GM21529 (cell line): ENCODE results near the gene NAA35.
"Not testable (repeated sequence)": the region's sequence is repeated elsewhere in the genome, so short reads cannot be mapped to it uniquely, and the experiment has no call there.

Experiments
- ATAC-seq: cut with Tn5 transposase; IDR thresholded peaks from one replicate; pipeline ENCODE4 v1.9.1; 2021; ENCODE audit not compliant: unreplicated experiment

Gene NAA35

DNA sequence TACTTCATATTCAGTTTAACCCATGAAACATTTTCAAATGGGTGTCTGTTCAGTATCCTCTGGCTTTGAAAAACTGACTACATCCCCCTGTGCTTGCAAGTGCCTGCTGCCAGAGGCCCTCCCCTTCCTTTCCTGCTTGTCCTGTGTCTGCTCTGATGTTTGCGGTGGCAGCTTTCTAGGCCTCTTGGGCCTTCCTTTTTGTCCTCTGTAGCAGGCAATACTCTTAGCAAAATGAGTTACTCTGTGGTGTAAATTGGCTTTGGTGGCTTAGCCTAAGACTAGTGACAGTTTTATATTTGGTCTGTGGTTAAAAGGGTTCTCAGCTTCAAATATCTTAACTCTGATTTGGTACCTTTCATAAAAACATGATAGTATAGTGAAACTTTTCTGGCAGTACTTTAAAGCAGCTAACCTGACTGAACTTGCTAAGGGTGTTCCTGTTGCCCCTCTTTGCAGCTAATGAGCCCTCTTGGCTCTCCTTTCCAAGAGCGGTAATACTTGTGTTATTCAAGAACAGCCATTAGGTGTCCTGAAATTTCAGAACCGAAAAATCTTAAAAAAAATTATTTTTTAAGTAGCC lies 81.8 kb downstream of the NAA35 start:
- no peak for ATAC-seq

DNA sequence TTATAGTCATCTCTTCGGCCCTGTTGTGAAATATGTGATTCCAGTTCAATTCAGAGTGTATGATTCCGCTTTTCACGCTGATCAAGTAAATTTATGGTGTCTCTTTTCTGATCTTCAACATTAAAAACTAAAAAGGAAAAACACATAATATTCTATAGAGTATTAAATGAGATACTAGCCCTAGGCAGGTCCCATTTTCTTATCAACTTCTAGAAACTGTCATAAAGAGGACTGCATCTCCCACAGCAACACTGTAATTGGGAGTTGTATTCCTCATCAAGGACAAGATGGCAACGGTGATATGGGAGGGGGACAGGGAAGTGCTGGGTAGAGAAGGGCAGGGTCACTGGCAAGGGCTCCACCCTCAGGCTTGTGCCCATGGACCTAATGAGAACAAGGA lies 86.8 kb downstream of the NAA35 start:
- ATAC-seq, result no peak

DNA sequence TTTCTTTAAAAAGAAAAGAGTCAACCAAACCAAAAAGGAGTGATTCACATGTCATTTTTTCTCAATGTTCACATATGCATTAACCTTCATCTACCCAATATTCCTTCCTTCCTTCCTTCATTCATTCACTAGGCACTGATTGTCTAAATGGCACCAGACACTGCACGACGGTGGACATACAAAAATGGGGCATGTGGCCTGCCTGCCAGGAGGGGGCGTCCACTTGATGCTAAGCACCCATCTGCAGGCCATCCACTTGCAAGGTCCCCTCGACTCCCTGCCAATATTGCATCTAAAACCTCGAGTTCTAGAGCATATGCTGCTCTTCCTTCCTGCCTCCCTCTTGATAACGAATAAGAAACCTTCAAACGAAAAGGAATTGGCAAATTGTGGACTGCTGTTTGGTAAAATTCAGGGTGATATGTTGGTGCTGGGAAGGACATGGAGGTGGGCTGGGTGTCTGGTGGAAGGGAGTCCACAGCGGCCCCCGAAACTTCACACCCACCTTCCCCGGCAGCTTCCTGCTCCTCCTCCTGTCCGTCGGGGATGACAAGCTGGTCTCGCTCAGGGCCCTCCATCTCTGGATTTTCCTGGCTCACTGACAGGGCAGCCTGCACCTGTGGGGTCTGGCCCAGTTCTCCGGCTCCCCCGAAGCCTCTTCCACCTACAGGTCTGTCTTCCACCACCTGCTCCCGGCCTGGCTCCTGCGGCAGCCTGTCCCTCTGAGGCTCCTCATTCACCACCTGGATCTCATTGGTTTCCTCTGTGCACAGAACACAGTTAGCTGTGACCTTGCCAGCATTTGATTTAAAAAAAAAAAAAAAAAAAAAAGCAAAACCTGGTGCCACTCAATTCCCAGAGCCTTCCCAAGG lies 94.2 kb downstream of the NAA35 start:
- no peak for ATAC-seq

DNA sequence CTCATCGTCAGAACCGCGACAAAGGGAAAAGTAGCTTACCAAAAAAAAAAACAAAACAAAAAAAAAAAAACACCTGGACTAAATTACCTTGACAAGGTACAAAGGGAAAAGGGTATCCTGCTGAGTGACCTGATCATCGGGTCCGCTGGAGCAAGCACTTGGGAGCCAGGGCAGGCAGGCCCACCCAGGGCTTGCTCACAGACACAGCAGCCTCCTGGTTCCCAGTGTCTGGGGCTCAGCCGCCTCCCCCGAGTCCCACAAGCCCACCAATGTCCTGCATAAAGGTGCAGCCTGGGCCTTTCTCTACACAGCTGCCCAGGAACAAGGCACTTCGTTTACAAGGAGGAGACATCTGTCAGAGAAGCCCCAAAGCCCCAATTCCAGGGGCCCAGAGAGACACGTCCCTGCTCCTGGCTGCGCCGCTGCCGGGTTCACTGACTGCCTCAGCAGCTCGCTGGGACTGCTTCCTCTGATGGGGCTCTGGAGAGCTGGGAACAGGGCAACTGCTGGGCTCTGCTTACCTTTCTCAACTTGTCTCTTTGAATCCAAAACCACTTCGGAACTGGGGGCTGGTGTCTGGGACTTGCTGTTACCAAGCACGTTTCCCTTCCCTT lies 95.0 kb downstream of the NAA35 start:
- ATAC-seq, result no peak

DNA sequence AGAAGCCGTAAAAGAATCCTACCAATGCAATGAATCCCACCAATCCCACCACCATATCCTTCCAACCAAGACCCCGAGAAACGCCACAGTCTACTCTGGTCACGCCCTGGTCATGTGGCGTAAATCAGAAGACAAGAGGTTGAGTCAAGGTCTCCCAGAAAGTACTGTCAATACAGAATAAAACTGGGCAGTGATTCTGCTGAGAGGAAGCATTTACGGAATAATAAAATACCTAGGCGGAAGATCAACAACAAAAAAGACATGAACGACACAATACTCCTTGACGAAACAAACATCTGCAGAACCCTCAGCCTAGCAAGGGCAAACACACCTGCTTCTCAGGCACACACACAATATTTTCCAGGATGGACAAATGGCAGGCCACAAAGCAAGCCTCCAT lies 95.6 kb downstream of the NAA35 start:
- no peak for ATAC-seq

DNA sequence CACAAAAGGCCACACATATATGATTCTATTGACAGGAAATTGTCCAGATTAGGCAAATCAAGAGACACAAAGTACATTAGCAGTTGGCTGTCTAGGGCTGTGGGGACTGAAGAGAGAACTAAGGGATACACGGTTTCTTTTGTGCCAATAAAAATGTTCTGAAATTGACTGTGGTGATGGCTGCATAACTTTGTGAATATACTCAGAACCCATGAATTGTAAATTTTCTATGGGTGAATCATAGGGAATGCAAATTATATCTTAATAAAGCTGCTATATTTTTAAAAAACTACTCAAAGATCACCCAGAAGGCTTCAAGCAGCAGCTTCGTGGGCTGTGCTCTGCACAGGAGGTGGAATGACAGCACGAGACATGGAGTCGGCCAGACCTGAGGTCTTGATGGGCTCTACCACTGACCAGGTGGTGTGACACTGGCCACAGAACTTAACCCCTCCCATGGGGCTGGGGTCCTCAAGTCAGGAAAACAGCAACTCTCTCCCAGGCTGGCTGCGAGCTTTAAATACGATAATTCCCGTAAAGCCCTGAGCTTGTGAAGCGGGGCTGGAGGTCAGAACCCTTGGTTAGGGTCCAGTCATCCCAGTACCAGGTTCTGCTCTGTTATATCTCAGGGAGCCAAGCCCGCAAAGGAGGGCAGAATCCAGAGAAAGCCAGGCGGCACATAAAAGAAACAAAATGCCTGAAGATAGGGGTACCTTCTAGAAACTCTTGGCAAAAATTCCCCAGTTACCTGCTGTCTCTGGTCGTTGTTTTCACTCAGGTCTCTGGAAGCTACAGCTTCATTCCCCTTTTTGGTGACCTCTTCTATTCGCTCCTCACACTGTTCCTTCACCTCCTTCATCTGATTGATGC lies 99.3 kb downstream of the NAA35 start:
- no peak for ATAC-seq

DNA sequence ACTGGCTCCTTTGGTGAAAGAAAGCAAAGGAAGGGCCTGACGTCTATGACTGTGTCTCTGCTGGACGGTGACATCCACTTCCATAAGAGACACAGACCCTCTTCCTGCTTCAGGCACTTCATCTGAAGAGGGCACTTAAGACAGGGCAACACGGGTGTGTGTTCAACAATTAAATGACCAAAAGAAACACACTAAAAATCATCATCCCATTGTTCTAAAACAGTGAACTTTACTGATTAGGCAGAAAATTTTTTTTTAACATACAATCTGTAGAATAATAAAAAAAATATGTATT lies 99.9 kb downstream of the NAA35 start:
- no peak for ATAC-seq

DNA sequence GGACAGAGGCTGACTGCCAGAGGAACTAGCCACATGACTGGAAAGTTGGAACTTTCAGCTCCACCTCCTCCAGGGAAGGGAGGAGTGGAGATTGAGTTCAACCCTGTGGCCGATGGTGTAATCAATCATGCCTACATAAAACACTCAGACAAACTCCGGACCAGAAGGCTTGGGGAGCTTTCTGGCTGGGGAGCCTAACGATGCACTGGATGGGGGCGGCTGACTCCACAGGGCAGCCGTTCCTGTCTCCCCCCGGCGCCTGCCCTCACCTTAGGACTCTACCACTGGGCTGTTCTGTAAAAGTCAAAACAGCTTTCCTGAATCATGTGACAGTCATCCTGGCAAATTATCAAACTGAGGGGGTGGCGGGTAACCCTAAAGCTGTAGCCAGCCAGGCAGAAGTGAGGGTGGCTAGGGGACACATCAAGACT lies 100.4 kb downstream of the NAA35 start:
- no peak for ATAC-seq

DNA sequence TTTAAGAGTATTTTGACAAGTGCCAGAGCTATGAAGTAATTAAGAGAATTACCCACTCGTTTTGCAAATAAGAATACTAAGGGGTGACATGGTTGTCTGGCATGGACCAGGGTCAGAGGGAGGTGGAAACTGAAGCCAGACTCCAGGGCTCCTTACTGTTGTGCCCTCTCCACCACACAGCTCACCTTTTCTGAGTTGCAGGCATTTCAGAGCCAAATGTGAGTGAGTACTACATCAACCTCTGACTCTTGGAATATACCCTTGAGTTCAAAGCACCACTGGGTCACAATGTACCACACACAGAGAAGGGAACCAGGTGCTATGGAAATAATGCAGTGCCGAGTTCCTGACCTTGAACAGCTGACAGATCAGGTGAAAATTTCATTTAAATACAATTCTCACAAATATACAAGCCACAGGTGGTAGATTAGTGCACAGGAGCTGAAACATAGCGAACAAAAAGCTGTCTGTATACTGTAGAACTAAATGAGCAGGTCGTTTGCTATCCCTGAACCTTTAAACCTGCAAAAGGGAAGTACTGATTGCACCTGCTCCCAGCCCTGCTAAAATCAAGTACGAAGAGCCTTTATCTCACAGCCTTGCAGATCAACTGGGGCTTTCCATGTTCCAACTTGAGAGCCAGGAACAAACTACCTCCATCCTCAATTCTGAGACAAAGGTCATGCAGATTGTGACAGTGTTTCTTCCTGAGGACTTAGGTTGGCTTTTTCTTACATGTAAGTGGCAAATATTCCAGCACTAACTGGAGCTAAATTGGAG lies 101.4 kb downstream of the NAA35 start:
- no peak for ATAC-seq

DNA sequence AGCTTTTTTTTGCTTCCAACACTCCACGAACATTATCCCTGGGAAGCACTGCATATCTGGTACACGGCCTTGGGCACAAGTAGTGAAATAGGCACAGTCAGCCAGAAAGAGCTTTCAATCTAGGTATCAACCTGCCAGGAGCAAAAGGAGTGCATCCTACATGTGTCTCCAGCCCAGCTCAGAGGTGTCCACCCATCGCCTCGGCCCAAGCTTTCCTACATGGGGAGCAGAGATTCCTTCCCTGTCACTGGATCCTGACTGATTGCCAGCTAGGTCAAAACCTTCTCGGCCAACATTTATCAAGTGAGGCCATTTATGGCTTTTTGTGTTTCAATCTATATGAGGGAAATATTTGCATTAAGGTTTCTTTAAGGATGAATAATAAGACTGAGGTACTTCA lies 102.6 kb downstream of the NAA35 start:
- no peak for ATAC-seq

DNA sequence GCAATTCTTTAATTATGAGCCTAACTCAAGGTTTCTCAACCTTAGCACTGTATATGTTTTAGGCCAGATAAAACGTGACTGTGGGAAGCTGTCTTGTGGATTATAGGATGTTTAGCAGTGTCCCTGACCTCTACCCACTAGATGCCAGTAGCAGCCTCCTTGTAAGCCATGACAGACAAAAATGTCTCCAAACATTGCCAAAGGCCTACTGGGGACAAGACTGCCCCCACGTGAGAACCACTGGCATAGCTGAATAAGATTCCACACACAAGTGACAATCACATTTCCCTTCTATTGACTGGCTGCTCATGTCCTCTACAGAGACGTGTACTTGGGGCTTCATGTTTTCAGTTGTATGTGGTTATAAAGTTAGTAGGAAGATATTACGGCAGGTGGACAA lies 103.1 kb downstream of the NAA35 start:
- no peak for ATAC-seq

DNA sequence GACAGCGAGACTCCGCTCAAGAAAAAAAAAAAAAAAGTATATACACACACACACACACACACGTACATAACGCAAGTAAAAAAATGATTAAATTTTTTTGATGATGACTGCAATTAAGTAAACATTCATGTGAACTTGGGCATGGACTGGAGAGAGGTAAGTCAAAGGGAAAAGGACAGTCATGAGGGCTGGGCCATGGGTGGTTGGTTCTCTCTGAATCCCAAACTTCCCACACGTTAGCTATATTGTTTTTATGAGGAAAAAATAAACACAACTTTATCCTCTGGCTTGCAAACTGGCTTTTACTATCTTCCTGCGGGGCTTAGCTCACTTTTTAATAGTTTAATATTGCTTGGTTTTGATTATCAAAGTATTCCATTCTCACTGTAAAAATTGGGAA lies 104.7 kb downstream of the NAA35 start:
- no peak for ATAC-seq

DNA sequence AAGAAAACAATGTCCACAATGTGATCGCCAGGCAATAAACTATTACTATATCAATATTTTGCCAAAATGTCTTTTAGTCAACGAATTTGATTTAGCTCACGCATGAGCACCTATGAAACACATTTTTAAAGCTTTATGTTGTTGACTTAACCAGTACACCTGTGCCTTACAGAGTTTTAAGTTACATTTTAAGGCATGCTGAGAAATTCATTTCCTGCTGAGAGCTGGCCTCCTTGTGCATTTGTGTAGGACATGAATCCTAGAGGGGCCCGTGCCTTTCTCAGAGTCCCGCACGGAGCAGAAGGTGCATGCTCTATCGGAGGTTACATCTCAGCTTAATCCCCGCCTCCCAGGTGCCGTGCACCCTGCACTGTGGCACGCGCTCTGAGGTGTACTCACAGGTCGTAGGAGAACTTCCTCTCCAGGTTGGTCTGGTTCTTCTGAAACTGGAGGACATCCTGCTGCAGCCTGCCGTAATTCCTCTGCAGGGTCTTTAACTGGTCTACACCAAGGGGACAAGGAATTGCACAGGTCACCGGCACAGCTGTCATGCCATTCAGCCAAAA lies 105.2 kb downstream of the NAA35 start:
- ATAC-seq, result no peak

DNA sequence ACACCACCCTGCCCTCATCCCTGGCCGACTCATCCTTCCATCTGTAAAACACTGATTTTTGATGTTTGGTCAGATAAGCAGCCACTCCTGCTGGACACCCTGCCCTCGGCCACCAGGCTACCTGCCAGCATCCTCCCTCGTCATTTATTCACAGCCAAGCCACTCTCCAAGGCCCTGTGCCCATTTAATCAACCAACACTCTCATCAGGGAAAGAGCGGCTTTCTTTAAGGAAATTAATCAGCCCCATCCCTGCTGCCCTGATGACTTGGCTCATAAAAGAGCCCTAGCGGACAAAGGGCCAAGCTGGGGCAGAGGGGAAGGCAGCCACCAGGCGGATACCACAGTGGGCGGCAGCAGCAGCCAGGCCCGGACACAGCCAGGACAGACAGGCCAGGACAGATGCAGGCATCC lies 106.0 kb downstream of the NAA35 start:
- ATAC-seq, result no peak

DNA sequence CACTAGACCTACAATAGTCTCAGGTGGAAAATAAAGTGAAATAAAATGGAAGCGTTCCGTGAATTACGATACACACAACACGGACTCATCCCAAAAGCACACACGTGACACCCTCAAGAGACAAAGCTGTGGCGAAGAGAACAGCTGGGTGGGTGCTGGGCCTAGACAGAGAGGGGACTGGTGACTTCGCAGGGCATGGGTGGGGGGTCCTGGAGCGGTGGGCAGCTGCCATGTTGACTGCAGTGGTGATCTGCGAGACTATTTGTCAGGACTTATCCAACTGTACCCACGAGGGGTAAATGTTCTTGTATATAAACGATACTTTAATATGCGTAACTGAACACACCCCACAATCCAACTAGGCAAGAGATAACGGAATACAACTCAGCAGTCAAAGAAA lies 106.4 kb downstream of the NAA35 start:
- ATAC-seq, result no peak

DNA sequence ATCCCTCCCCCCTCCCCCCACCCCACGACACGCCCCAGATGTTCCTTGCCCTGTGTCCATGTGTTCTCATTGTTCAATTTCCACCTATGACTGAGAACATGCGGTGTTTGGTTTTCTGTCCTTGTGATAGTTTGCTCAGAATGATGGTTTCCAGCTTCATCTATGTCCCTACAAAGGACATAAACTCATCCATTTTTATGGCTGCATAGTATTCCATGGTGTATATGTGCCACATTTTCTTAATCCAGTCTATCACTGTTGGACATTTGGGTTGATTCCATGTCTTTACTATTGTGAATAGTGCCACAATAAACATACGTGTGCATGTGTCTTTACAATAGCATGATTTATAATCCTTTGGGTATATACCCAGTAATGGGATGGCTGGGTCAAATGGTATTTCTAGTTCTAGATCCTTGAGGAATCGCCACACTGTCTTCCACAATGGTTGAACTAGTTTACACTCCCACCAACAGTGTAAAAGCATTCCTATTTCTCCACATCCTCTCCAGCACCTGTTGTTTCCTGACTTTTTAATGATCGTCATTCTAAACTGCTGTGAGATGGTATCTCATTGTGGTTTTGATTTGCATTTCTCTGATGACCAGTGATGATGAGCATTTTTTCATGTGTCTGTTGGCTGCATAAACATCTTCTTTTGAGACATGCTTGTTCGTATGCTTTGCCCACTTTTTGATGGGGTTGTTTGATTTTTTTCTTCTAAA lies 107.2 kb downstream of the NAA35 start:
- ATAC-seq, result not testable (repeated sequence)

DNA sequence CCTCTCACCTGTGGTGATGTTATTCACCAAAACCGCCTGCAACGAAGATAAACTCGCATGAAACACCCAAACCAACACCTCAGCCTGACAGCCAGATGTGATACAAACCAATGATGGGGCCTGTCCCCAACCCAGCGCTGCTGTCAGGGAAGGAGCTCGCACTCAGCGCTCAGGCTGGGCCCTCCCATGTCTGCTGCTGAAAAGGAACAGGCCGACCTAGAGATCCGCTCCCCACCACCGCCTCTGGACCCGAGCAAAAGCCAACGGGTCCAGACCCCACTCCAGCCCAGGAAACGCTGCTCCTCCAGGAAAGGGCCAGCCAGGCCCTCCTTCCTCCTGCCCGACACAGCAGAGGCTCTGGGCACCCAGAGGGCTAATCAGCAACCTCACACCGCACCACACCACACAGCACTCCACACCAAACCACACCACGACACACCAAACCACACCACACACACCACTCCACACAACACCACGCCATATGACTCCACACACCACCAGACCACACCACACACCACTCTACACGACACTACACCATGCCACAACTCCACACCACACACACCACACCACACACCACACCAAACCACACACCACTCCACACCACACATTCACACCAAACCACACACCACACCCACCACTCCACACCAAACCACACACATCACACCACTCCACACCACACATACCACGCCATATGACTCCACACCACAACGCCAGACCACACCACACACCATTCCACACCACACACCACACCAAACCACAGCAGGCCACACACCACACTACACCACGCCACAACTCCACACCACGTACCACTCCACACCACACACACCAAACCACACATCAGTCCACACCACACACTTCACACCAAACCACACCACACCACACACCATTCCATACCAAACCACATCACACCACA lies 111.9 kb downstream of the NAA35 start:
- no peak for ATAC-seq

DNA sequence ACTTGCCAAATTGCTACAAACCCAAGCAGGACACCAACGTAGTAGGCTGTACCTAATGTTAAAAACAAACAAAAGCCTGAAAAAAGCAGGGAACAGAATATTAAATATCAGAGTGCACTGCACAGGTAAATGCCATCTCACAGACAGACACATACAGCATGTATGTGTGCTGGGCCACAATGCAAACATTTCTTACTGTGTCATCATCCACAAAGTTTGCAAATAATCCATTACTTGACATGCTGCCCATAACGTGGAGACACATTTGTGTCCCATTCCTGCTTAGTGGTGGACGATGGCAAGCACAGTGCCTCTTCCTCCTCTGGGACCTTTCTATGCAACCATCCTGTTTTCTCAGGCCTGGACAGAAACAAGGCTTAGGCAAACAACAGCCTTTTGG lies 113.7 kb downstream of the NAA35 start:
- ATAC-seq, result no peak

DNA sequence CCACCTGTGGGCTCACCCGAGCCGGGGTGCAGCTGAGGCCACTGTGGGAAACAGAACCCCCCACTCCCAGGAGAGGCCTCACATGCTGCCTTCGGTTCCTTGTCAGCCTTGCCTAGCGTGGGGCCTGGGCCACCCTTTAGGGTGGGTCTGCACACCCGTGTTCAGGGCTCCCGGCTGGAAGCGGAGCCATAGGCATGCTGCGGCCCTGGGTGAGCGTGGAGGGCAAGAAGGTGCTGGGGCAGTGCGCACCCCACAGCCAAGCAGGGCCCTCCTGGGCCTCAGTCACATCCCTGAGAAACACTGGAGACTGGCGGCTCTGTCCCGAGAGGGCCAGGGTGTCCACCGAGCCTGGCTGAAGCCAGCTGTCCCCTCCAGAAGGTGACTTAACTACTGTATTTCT lies 116.5 kb downstream of the NAA35 start:
- ATAC-seq, result no peak
